ENCODE data around the gene CDH1.

CDH1 gene

DNA sequence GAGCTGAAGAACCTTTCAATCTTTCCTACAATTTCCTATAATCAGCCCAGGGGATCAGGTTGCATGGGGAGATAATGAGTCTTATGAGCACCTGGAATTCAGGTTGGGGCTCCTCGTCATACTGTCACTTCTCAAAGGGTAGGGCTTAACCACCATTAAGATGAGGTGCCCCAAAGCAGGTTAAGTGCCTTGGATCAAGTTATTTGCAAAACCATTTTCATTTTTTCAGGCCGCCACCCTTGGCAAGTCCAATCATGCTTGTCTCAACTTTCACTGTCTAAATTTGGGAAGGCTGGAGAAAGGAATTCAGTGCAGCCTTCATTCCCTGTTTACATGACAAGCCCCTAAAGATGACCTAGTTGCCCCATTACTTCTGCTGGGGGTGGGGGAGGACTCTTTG lies 61.3 kb downstream of the CDH1 start:
- Histone ChIP-seq H3K4me1 (ENCODE audit: control insufficient read depth in 1 of 2, insufficient read depth in 2 of 2, low read length in 2 of 2) (no peaks in the 10 kb centered on the region), H3K27ac (ENCODE audit: low read length) (no peak overlapping the region), H3K36me3 (ENCODE audit: control insufficient read depth in 1 of 2, insufficient read depth in 2 of 2, low read length in 2 of 2) (no peaks in the 10 kb centered on the region)

DNA sequence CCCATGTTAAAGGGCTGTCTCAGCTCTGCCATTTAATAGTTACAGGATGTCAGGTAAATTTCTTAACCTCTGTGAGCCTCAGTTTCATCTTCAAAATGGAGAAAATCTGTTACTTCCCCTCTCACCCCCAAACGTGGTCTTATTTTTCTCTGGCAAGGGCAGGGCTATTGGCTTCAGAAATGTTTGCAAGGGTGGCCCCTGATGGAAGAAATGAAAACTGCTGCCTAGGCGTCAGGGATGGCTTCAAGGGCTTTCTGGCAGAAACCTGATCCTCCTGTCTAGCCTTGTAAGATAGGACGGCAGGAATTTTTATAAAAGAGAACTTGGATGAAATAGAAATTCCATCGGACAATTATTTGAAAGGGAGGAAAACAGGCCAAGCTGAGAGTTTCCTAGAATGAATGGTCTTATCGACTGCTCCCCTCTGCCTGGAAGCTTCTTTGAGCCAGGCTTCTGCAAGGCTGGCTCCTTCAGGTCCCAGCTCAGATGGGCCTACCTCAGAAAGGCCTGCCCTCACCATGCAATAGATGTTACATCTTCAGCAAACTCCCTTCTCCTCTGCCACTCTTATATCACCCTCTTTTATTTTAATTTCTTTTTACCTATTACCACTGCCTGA lies 63.3 kb downstream of the CDH1 start:
- Histone ChIP-seq H3K36me3 (ENCODE audit: control insufficient read depth in 1 of 2, insufficient read depth in 2 of 2, low read length in 2 of 2) (no peaks in the 10 kb centered on the region), H3K4me1 (ENCODE audit: control insufficient read depth in 1 of 2, insufficient read depth in 2 of 2, low read length in 2 of 2) (no peaks in the 10 kb centered on the region), H3K4me3 (ENCODE audit: low read depth in 1 of 2, low read length in 2 of 2) (no peak overlapping the region), H3K27me3 (ENCODE audit: low read depth, low read length) (no peaks in the 10 kb centered on the region), H3K27ac (ENCODE audit: low read length) (no peak overlapping the region), H3K9me3 (ENCODE audit: control insufficient read depth in 1 of 2, low read length in 2 of 2) (no peaks in the 10 kb centered on the region)

More for the DNA sequence above, 61.3 kb downstream of the CDH1 start:
- no peaks in the 10 kb centered on the region for H3K9me3 ChIP-seq (ENCODE audit: control insufficient read depth in 1 of 2, low read length in 2 of 2)
- H3K27me3 ChIP-seq (ENCODE audit: low read depth, low read length), result no peaks in the 10 kb centered on the region
- H3K4me3 ChIP-seq (ENCODE audit: low read depth in 1 of 2, low read length in 2 of 2), result no peak overlapping the region

DNA sequence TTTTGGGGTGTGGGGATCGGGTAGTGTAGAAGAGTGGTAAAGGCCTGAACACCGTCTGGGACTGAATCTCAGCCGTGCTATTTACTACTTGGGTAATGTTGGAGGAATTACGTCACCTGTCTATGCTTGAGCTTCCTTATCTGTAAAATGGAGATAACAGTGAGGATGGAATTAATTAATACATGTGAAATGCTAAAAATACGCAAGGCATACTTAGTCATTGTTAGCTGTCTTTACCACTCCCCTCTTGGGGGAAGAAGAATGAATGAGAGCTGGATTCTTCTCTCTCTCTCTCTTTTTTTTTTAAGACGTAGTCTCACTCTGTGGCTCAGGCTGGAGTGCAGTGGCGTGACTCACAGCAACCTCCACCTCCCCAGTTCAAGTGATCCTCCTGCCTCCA lies 65.1 kb downstream of the CDH1 start:
- H3K36me3 ChIP-seq (ENCODE audit: control insufficient read depth in 1 of 2, insufficient read depth in 2 of 2, low read length in 2 of 2), result no peaks in the 10 kb centered on the region
- H3K4me1 ChIP-seq (ENCODE audit: control insufficient read depth in 1 of 2, insufficient read depth in 2 of 2, low read length in 2 of 2), result no peaks in the 10 kb centered on the region
- no peaks in the 10 kb centered on the region for H3K9me3 ChIP-seq (ENCODE audit: control insufficient read depth in 1 of 2, low read length in 2 of 2)
- H3K4me3 ChIP-seq (ENCODE audit: low read depth in 1 of 2, low read length in 2 of 2), result no peak overlapping the region
- no peak overlapping the region for H3K27ac ChIP-seq (ENCODE audit: low read length)
- H3K27me3 ChIP-seq (ENCODE audit: low read depth, low read length), result no peaks in the 10 kb centered on the region

DNA sequence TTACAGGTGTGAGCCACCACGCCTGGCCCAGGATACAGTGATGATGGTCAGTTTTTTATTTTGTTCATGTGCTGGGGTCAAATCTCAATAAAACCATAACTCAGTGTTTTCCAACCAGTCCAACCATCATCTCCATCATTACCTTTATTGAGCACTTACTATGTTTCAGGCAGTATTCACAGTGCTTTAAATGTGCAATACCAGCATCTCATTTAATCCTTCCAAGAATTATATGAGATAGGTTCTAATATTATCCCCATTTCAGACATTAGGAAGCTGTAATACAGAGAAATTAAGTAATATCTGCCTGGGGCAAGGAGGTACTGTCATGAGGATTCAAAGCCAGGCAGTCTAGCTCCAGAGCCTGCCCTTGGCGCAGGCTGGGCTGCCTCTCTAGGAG lies 69.3 kb downstream of the CDH1 start:
- Histone ChIP-seq H3K4me3 (ENCODE audit: low read depth in 1 of 2, low read length in 2 of 2) (no peak overlapping the region), H3K9me3 (ENCODE audit: control insufficient read depth in 1 of 2, low read length in 2 of 2) (no peaks in the 10 kb centered on the region), H3K4me1 (ENCODE audit: control insufficient read depth in 1 of 2, insufficient read depth in 2 of 2, low read length in 2 of 2) (no peaks in the 10 kb centered on the region), H3K27me3 (ENCODE audit: low read depth, low read length) (no peaks in the 10 kb centered on the region), H3K36me3 (ENCODE audit: control insufficient read depth in 1 of 2, insufficient read depth in 2 of 2, low read length in 2 of 2) (no peaks in the 10 kb centered on the region), H3K27ac (ENCODE audit: low read length) (no peak overlapping the region)

DNA sequence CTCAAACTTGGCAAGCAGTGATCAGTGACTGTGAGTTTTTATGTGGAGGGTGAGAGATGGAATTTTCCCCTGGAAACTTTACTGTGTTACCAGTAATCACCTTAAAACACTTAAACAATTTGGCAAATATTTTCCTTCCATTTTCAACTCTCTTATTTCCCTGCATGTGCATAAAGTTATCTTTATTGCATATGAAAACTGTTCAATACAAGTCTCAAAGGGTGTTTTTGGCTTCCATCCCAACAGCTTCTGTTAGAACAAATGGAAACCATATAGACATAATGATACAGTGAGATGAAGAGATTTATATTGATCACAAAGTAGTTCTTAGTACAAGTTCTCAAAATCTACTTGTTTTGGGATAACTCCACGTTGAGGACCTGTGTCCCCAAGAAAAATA lies 69.9 kb downstream of the CDH1 start:
- Histone ChIP-seq H3K27ac (ENCODE audit: low read length) (no peak overlapping the region), H3K36me3 (ENCODE audit: control insufficient read depth in 1 of 2, insufficient read depth in 2 of 2, low read length in 2 of 2) (no peaks in the 10 kb centered on the region), H3K9me3 (ENCODE audit: control insufficient read depth in 1 of 2, low read length in 2 of 2) (no peaks in the 10 kb centered on the region), H3K4me3 (ENCODE audit: low read depth in 1 of 2, low read length in 2 of 2) (no peak overlapping the region), H3K4me1 (ENCODE audit: control insufficient read depth in 1 of 2, insufficient read depth in 2 of 2, low read length in 2 of 2) (no peaks in the 10 kb centered on the region), H3K27me3 (ENCODE audit: low read depth, low read length) (no peaks in the 10 kb centered on the region)

DNA sequence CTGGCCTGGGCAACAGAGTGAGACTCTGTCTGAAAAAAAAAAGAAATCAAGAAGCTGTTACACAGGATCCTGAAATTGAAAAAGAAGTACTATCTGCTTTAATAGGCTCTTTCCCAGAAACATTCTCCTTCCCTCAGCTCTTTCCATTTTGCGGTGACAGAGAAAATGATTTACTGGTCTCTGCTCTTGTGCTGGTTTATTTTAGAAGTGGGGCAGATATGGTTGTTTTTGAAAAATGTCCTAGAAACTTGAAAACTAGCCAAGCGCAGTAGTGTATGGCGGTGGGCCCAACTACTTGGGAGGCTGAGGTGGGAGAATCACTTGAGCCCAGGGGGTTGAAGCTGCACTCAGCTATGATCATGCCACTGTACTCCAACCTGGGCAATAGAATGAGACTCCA lies 77.4 kb downstream of the CDH1 start:
- Histone ChIP-seq H3K9me3 (ENCODE audit: control insufficient read depth in 1 of 2, low read length in 2 of 2) (no peaks in the 10 kb centered on the region), H3K4me3 (ENCODE audit: low read depth in 1 of 2, low read length in 2 of 2) (no peak overlapping the region), H3K27ac (ENCODE audit: low read length) (no peak overlapping the region), H3K4me1 (ENCODE audit: control insufficient read depth in 1 of 2, insufficient read depth in 2 of 2, low read length in 2 of 2) (no peaks in the 10 kb centered on the region), H3K36me3 (ENCODE audit: control insufficient read depth in 1 of 2, insufficient read depth in 2 of 2, low read length in 2 of 2) (no peaks in the 10 kb centered on the region), H3K27me3 (ENCODE audit: low read depth, low read length) (no peaks in the 10 kb centered on the region)

DNA sequence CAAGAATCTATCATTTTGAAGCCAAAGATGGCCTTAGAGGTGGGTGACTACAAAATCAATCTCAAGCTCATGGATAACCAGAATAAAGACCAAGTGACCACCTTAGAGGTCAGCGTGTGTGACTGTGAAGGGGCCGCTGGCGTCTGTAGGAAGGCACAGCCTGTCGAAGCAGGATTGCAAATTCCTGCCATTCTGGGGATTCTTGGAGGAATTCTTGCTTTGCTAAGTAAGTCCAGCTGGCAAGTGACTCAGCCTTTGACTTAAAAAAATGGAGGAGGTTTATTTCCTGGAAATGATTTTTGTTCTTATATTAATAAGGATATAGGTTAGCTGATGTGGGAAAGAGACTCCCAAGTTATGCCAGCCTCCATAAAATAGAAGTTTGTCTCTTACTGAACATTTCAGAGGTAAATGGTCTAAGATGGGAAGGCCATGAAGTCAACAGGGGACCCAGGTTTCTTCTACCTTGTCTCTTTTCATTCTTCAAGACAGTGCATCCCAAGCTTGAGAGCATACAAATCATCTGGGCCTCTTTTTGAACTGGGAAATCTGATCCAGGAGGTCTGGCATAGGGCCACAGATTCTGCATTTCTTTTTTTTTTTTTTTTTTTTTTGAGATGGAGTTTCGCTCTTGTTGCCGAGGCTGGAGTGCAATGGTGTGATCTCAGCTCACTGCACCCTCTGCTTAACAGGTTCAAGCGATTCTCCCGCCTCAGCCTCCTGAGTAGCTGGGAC lies 86.5 kb downstream of the CDH1 start:
- Histone ChIP-seq H3K4me1 (ENCODE audit: control insufficient read depth in 1 of 2, insufficient read depth in 2 of 2, low read length in 2 of 2) (no peaks in the 10 kb centered on the region), H3K27ac (ENCODE audit: low read length) (no peak overlapping the region), H3K4me3 (ENCODE audit: low read depth in 1 of 2, low read length in 2 of 2) (no peak overlapping the region), H3K9me3 (ENCODE audit: control insufficient read depth in 1 of 2, low read length in 2 of 2) (no peaks in the 10 kb centered on the region), H3K36me3 (ENCODE audit: control insufficient read depth in 1 of 2, insufficient read depth in 2 of 2, low read length in 2 of 2) (no peaks in the 10 kb centered on the region), H3K27me3 (ENCODE audit: low read depth, low read length) (no peaks in the 10 kb centered on the region)

DNA sequence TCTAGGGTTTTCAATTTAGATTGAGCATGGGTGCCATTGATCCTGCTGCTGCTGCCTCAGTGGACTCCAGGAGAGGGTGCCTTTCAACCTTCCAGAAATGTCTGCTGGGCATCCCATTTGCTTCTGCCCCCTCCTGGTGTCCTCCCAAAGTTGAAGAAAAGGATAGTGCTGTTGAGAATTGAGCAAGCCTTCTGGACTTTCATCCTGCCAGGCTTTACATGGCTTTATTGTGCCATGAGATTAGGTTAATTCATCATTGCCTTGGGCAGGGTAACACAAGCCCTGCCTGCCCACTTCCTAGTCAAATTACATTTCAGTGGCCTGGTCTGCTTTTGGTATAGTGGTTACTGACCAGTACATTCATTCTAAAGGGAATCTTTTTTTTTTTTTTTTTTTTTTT lies 88.3 kb downstream of the CDH1 start:
- H3K9me3 ChIP-seq (ENCODE audit: control insufficient read depth in 1 of 2, low read length in 2 of 2), result no peaks in the 10 kb centered on the region
- H3K36me3 ChIP-seq (ENCODE audit: control insufficient read depth in 1 of 2, insufficient read depth in 2 of 2, low read length in 2 of 2), result no peaks in the 10 kb centered on the region
- H3K27me3 ChIP-seq (ENCODE audit: low read depth, low read length), result no peaks in the 10 kb centered on the region
- no peaks in the 10 kb centered on the region for H3K4me1 ChIP-seq (ENCODE audit: control insufficient read depth in 1 of 2, insufficient read depth in 2 of 2, low read length in 2 of 2)
- H3K4me3 ChIP-seq (ENCODE audit: low read depth in 1 of 2, low read length in 2 of 2), result no peak overlapping the region
- H3K27ac ChIP-seq (ENCODE audit: low read length), result no peak overlapping the region

DNA sequence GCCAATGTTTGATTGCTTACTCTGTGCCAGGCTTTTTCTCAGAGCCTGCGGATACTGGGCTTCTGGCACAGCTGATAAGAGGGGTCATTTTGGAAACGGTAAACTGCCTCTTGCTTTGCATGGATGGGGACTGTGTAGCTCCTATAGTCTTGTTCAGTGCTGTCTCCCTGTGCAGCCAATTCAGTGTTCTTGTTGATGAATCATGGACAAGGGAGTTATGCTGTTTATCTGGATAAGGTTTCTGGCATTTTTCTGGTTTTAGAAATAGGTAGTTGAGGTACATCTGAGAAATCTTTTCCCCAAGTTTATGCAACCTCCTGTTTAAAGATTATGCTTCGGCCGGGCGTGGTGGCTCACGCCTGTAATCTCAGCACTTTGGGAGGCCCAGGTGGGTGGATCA lies 89.6 kb downstream of the CDH1 start:
- no peaks in the 10 kb centered on the region for H3K4me1 ChIP-seq (ENCODE audit: control insufficient read depth in 1 of 2, insufficient read depth in 2 of 2, low read length in 2 of 2)
- H3K27me3 ChIP-seq (ENCODE audit: low read depth, low read length), result no peaks in the 10 kb centered on the region
- H3K36me3 ChIP-seq (ENCODE audit: control insufficient read depth in 1 of 2, insufficient read depth in 2 of 2, low read length in 2 of 2), result no peaks in the 10 kb centered on the region
- no peak overlapping the region for H3K4me3 ChIP-seq (ENCODE audit: low read depth in 1 of 2, low read length in 2 of 2)
- no peaks in the 10 kb centered on the region for H3K9me3 ChIP-seq (ENCODE audit: control insufficient read depth in 1 of 2, low read length in 2 of 2)
- H3K27ac ChIP-seq (ENCODE audit: low read length), result no peak overlapping the region

DNA sequence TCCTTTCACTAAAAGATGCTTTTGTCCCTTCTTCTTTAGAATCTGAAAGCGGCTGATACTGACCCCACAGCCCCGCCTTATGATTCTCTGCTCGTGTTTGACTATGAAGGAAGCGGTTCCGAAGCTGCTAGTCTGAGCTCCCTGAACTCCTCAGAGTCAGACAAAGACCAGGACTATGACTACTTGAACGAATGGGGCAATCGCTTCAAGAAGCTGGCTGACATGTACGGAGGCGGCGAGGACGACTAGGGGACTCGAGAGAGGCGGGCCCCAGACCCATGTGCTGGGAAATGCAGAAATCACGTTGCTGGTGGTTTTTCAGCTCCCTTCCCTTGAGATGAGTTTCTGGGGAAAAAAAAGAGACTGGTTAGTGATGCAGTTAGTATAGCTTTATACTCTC lies 96.2 kb downstream of the CDH1 start:
- peaks cover 0 to 3% of the 10 kb centered on the region in 2 donors for H3K4me1 ChIP-seq (ENCODE audit: control insufficient read depth in 1 of 2, insufficient read depth in 2 of 2, low read length in 2 of 2)
- no peak overlapping the region for H3K27ac ChIP-seq (ENCODE audit: low read length)
- H3K27me3 ChIP-seq (ENCODE audit: low read depth, low read length), result no peaks in the 10 kb centered on the region
- H3K4me3 ChIP-seq (ENCODE audit: low read depth in 1 of 2, low read length in 2 of 2), result no peak overlapping the region
- H3K36me3 ChIP-seq (ENCODE audit: control insufficient read depth in 1 of 2, insufficient read depth in 2 of 2, low read length in 2 of 2), result no peaks in the 10 kb centered on the region
- no peaks in the 10 kb centered on the region for H3K9me3 ChIP-seq (ENCODE audit: control insufficient read depth in 1 of 2, low read length in 2 of 2)

DNA sequence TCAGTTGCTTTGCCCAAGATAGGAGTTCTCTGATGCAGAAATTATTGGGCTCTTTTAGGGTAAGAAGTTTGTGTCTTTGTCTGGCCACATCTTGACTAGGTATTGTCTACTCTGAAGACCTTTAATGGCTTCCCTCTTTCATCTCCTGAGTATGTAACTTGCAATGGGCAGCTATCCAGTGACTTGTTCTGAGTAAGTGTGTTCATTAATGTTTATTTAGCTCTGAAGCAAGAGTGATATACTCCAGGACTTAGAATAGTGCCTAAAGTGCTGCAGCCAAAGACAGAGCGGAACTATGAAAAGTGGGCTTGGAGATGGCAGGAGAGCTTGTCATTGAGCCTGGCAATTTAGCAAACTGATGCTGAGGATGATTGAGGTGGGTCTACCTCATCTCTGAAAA lies 97.5 kb downstream of the CDH1 start:
- no peaks in the 10 kb centered on the region for H3K36me3 ChIP-seq (ENCODE audit: control insufficient read depth in 1 of 2, insufficient read depth in 2 of 2, low read length in 2 of 2)

DNA sequence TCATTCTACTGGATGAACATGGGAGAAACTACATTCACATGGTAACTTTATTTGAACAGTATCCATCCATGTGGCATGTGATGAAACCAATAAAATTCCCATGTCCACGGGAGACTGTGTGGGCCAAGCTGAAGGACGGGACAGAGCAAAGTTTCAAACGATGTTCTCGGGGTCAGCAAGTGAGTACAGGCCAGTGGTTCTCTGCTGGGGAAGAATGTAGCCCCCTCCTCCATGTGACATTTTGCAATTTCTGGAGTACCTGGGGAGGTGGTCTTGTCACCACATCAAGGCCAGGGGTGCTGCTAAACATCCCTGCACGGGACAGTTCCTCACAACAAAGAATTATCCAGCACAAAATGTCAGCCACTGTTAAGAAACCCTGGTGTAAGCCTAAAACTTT lies 98.9 kb downstream of the CDH1 start:
- H3K27me3 ChIP-seq (ENCODE audit: low read depth, low read length), result no peaks in the 10 kb centered on the region
- peaks cover 0 to 3% of the 10 kb centered on the region in 2 donors for H3K4me1 ChIP-seq (ENCODE audit: control insufficient read depth in 1 of 2, insufficient read depth in 2 of 2, low read length in 2 of 2)
- no peaks in the 10 kb centered on the region for H3K9me3 ChIP-seq (ENCODE audit: control insufficient read depth in 1 of 2, low read length in 2 of 2)
- H3K27ac ChIP-seq (ENCODE audit: low read length), result no peak overlapping the region
- no peak overlapping the region for H3K4me3 ChIP-seq (ENCODE audit: low read depth in 1 of 2, low read length in 2 of 2)
- H3K36me3 ChIP-seq (ENCODE audit: control insufficient read depth in 1 of 2, insufficient read depth in 2 of 2, low read length in 2 of 2), result no peaks in the 10 kb centered on the region

More for the DNA sequence above, 97.5 kb downstream of the CDH1 start:
- no peaks in the 10 kb centered on the region for H3K27me3 ChIP-seq (ENCODE audit: low read depth, low read length)
- no peaks in the 10 kb centered on the region for H3K9me3 ChIP-seq (ENCODE audit: control insufficient read depth in 1 of 2, low read length in 2 of 2)
- peaks cover 0 to 3% of the 10 kb centered on the region in 2 donors for H3K4me1 ChIP-seq (ENCODE audit: control insufficient read depth in 1 of 2, insufficient read depth in 2 of 2, low read length in 2 of 2)
- H3K27ac ChIP-seq (ENCODE audit: low read length), result no peak overlapping the region
- H3K4me3 ChIP-seq (ENCODE audit: low read depth in 1 of 2, low read length in 2 of 2), result no peak overlapping the region
